HEK293 (cell line): ENCODE data around the gene CDKAL1.

Experiments used
- CTCF ChIA-PET: fragments of 350-600 bp; formaldehyde crosslinking; extraction: SDS; loops from one replicate; lab custom pipeline; 2021; ENCODE audit warnings: antibody characterized with exemption; lab: Yijun Ruan, JAX
- POLR2A ChIA-PET: fragments of 300-600 bp; formaldehyde crosslinking; extraction: SDS; loops from one replicate; lab custom pipeline; 2020; ENCODE audit warnings: antibody characterized with exemption, inconsistent platforms; lab: Yijun Ruan, JAX
- H3K27ac ChIP-seq: fragments of 200-500 bp; sonication (Bioruptor generic); 2 replicates; pipeline ENCODE4 v1.5.1; 2014; ENCODE audit warnings: low read depth, low read length, control low read depth, inconsistent platforms; ENCODE audit errors: extremely low read depth
- H3K36me3 ChIP-seq, 2 experiments: fragments of 200-500 bp in 1 of 2; sonication (Bioruptor generic) in 1 of 2; 1 replicate in 1 of 2; 2 replicates in 1 of 2; pipeline ENCODE4 v1.5.1; 2014 to 2017; ENCODE audit warnings: inconsistent platforms in 2 of 2, low read length in 2 of 2; ENCODE audit not compliant: control insufficient read depth in 2 of 2, insufficient read depth in 1 of 2
- H3K4me1 ChIP-seq: fragments of 200-500 bp; sonication (Bioruptor generic); 2 replicates; pipeline ENCODE4 v1.5.1; 2014; ENCODE audit warnings: mild to moderate bottlenecking, low read length, inconsistent platforms; ENCODE audit not compliant: control insufficient read depth, insufficient read depth
- H3K4me3 ChIP-seq: 2 replicates; pipeline ENCODE4 v1.5.1; 2011; ENCODE audit warnings: low read depth, mild to moderate bottlenecking, control low read depth, low read length, moderate library complexity
- H3K9me3 ChIP-seq: fragments of 200-500 bp; sonication (Bioruptor generic); 2 replicates; pipeline ENCODE4 v1.5.1; 2014; ENCODE audit warnings: low read depth, low read length, inconsistent platforms; ENCODE audit not compliant: control insufficient read depth, insufficient read depth
- KLF16 ChIP-seq: fragments of 450-650 bp; formaldehyde crosslinking; IDR thresholded peaks from 2 replicates; pipeline ENCODE4 v1.5.1; 2017; ENCODE audit warnings: missing biosample characterization, missing genetic modification characterization
- REST ChIP-seq: fragments of 450-650 bp; formaldehyde crosslinking; IDR thresholded peaks from 2 replicates; pipeline ENCODE4 v1.5.1; 2016; ENCODE audit warnings: missing biosample characterization, missing genetic modification characterization
- ZFP41 ChIP-seq: fragments of 450-650 bp; formaldehyde crosslinking; IDR thresholded peaks from 2 replicates; pipeline ENCODE4 v1.5.1; 2016; ENCODE audit warnings: missing biosample characterization, missing genetic modification characterization, borderline replicate concordance
- ZNF121 ChIP-seq: fragments of 450-650 bp; formaldehyde crosslinking; IDR thresholded peaks from 2 replicates; pipeline ENCODE4 v1.5.1; 2016; ENCODE audit warnings: missing biosample characterization, missing genetic modification characterization
- ZNF175 ChIP-seq: fragments of 450-650 bp; formaldehyde crosslinking; IDR thresholded peaks from 2 replicates; pipeline ENCODE4 v1.5.1; 2016; ENCODE audit warnings: missing biosample characterization, missing genetic modification characterization
- ZNF24 ChIP-seq: fragments of 450-650 bp; formaldehyde crosslinking; IDR thresholded peaks from 2 replicates; pipeline ENCODE4 v1.5.1; 2016; ENCODE audit warnings: missing biosample characterization, missing genetic modification characterization
- ZNF624 ChIP-seq: fragments of 450-650 bp; formaldehyde crosslinking; IDR thresholded peaks from 2 replicates; pipeline ENCODE4 v1.5.1; 2017; ENCODE audit warnings: missing biosample characterization, missing genetic modification characterization
- ZNF747 ChIP-seq: fragments of 450-650 bp; formaldehyde crosslinking; IDR thresholded peaks from 2 replicates; pipeline ENCODE4 v1.5.1; 2016; ENCODE audit warnings: missing biosample characterization, missing genetic modification characterization
- ZSCAN16 ChIP-seq: fragments of 450-650 bp; formaldehyde crosslinking; IDR thresholded peaks from 2 replicates; pipeline ENCODE4 v1.5.1; 2016; ENCODE audit warnings: missing biosample characterization, missing genetic modification characterization
- TF ChIP-seq, protein P1 (sequence below): fragments of 450-650 bp; formaldehyde crosslinking; IDR thresholded peaks from 2 replicates; pipeline ENCODE4 v1.5.1; 2016; ENCODE audit warnings: missing biosample characterization, missing genetic modification characterization, borderline replicate concordance
- TF ChIP-seq, protein P2 (sequence below): fragments of 450-650 bp; formaldehyde crosslinking; conservative IDR thresholded peaks from 2 replicates; pipeline ENCODE4 v1.5.1; 2016; ENCODE audit warnings: low read depth, missing biosample characterization, missing genetic modification characterization
- TF ChIP-seq, protein P3 (sequence below): fragments of 450-650 bp; formaldehyde crosslinking; IDR thresholded peaks from 2 replicates; pipeline ENCODE4 v1.5.1; 2016; ENCODE audit warnings: missing biosample characterization, missing genetic modification characterization, low read depth

The CDKAL1 gene

GRCh38 chr6:20640181-20640580 is 105.9 kb downstream of the CDKAL1 start:
- Histone ChIP-seq H3K9me3 (no peaks in the 10 kb centered on the region), H3K4me1 (no peaks in the 10 kb centered on the region), H3K36me3 (no peaks in the 10 kb centered on the region), H3K27ac (no peak overlapping the region), H3K4me3 (no peak overlapping the region)
- TF ChIP-seq, protein P1, sequence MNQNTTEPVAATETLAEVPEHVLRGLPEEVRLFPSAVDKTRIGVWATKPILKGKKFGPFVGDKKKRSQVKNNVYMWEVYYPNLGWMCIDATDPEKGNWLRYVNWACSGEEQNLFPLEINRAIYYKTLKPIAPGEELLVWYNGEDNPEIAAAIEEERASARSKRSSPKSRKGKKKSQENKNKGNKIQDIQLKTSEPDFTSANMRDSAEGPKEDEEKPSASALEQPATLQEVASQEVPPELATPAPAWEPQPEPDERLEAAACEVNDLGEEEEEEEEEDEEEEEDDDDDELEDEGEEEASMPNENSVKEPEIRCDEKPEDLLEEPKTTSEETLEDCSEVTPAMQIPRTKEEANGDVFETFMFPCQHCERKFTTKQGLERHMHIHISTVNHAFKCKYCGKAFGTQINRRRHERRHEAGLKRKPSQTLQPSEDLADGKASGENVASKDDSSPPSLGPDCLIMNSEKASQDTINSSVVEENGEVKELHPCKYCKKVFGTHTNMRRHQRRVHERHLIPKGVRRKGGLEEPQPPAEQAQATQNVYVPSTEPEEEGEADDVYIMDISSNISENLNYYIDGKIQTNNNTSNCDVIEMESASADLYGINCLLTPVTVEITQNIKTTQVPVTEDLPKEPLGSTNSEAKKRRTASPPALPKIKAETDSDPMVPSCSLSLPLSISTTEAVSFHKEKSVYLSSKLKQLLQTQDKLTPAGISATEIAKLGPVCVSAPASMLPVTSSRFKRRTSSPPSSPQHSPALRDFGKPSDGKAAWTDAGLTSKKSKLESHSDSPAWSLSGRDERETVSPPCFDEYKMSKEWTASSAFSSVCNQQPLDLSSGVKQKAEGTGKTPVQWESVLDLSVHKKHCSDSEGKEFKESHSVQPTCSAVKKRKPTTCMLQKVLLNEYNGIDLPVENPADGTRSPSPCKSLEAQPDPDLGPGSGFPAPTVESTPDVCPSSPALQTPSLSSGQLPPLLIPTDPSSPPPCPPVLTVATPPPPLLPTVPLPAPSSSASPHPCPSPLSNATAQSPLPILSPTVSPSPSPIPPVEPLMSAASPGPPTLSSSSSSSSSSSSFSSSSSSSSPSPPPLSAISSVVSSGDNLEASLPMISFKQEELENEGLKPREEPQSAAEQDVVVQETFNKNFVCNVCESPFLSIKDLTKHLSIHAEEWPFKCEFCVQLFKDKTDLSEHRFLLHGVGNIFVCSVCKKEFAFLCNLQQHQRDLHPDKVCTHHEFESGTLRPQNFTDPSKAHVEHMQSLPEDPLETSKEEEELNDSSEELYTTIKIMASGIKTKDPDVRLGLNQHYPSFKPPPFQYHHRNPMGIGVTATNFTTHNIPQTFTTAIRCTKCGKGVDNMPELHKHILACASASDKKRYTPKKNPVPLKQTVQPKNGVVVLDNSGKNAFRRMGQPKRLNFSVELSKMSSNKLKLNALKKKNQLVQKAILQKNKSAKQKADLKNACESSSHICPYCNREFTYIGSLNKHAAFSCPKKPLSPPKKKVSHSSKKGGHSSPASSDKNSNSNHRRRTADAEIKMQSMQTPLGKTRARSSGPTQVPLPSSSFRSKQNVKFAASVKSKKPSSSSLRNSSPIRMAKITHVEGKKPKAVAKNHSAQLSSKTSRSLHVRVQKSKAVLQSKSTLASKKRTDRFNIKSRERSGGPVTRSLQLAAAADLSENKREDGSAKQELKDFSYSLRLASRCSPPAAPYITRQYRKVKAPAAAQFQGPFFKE, result no peak
- TF ChIP-seq, protein P2, sequence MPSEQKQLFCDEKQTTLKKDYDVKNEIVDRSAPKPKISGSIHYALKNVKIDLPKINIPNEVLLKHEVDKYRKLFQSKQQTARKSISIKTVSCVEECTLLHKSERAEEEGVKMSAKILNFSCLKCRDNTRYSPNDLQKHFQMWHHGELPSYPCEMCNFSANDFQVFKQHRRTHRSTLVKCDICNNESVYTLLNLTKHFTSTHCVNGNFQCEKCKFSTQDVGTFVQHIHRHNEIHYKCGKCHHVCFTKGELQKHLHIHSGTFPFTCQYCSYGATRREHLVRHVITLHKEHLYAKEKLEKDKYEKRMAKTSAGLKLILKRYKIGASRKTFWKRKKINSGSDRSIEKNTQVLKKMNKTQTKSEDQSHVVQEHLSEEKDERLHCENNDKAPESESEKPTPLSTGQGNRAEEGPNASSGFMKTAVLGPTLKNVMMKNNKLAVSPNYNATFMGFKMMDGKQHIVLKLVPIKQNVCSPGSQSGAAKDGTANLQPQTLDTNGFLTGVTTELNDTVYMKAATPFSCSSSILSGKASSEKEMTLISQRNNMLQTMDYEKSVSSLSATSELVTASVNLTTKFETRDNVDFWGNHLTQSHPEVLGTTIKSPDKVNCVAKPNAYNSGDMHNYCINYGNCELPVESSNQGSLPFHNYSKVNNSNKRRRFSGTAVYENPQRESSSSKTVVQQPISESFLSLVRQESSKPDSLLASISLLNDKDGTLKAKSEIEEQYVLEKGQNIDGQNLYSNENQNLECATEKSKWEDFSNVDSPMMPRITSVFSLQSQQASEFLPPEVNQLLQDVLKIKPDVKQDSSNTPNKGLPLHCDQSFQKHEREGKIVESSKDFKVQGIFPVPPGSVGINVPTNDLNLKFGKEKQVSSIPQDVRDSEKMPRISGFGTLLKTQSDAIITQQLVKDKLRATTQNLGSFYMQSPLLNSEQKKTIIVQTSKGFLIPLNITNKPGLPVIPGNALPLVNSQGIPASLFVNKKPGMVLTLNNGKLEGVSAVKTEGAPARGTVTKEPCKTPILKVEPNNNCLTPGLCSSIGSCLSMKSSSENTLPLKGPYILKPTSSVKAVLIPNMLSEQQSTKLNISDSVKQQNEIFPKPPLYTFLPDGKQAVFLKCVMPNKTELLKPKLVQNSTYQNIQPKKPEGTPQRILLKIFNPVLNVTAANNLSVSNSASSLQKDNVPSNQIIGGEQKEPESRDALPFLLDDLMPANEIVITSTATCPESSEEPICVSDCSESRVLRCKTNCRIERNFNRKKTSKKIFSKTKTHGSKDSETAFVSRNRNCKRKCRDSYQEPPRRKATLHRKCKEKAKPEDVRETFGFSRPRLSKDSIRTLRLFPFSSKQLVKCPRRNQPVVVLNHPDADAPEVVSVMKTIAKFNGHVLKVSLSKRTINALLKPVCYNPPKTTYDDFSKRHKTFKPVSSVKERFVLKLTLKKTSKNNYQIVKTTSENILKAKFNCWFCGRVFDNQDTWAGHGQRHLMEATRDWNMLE (tag by site-specific recombination), result no peak
- no peak for TF ChIP-seq ZNF747 (tag by site-specific recombination)
- TF ChIP-seq, protein P3, sequence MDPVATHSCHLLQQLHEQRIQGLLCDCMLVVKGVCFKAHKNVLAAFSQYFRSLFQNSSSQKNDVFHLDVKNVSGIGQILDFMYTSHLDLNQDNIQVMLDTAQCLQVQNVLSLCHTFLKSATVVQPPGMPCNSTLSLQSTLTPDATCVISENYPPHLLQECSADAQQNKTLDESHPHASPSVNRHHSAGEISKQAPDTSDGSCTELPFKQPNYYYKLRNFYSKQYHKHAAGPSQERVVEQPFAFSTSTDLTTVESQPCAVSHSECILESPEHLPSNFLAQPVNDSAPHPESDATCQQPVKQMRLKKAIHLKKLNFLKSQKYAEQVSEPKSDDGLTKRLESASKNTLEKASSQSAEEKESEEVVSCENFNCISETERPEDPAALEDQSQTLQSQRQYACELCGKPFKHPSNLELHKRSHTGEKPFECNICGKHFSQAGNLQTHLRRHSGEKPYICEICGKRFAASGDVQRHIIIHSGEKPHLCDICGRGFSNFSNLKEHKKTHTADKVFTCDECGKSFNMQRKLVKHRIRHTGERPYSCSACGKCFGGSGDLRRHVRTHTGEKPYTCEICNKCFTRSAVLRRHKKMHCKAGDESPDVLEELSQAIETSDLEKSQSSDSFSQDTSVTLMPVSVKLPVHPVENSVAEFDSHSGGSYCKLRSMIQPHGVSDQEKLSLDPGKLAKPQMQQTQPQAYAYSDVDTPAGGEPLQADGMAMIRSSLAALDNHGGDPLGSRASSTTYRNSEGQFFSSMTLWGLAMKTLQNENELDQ (tag by site-specific recombination), result no peak
- TF ChIP-seq ZFP41, result no peak
- no peak for TF ChIP-seq REST (tag by site-specific recombination)
- TF ChIP-seq ZNF175 (tag by site-specific recombination), result no peak
- TF ChIP-seq ZSCAN16 (tag by site-specific recombination), result no peak
- TF ChIP-seq ZNF24, result no peak
- TF ChIP-seq KLF16 (tag by site-specific recombination), result no peak
- TF ChIP-seq ZNF121 (tag by site-specific recombination), result no peak
- TF ChIP-seq ZNF624, result no peak
- ChIA-PET CTCF (no interaction called here), POLR2A (no interaction called here)
